ENCODE data around the gene PPIL3.
"Not testable (repeated sequence)": the region's sequence is repeated elsewhere in the genome, so short reads cannot be mapped to it uniquely, and the experiment has no call there.

GRCh38 chr2:200881715-200882249, 7.1 kb downstream of the PPIL3 start:
- not testable (repeated sequence) for TF ChIP-seq TCF7L2 (IDR thresholded peaks at IDR 0.05; ENCODE audit: low read depth, low read length); CTCF (IDR thresholded peaks at IDR 0.05); POLR2AphosphoS5 (IDR thresholded peaks at IDR 0.05; ENCODE audit: low read depth, low read length); SIN3A (IDR thresholded peaks at IDR 0.05; ENCODE audit: borderline replicate concordance, insufficient read depth, low read depth, low read length)
- TF ChIP-seq, protein P1, sequence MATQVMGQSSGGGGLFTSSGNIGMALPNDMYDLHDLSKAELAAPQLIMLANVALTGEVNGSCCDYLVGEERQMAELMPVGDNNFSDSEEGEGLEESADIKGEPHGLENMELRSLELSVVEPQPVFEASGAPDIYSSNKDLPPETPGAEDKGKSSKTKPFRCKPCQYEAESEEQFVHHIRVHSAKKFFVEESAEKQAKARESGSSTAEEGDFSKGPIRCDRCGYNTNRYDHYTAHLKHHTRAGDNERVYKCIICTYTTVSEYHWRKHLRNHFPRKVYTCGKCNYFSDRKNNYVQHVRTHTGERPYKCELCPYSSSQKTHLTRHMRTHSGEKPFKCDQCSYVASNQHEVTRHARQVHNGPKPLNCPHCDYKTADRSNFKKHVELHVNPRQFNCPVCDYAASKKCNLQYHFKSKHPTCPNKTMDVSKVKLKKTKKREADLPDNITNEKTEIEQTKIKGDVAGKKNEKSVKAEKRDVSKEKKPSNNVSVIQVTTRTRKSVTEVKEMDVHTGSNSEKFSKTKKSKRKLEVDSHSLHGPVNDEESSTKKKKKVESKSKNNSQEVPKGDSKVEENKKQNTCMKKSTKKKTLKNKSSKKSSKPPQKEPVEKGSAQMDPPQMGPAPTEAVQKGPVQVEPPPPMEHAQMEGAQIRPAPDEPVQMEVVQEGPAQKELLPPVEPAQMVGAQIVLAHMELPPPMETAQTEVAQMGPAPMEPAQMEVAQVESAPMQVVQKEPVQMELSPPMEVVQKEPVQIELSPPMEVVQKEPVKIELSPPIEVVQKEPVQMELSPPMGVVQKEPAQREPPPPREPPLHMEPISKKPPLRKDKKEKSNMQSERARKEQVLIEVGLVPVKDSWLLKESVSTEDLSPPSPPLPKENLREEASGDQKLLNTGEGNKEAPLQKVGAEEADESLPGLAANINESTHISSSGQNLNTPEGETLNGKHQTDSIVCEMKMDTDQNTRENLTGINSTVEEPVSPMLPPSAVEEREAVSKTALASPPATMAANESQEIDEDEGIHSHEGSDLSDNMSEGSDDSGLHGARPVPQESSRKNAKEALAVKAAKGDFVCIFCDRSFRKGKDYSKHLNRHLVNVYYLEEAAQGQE (IDR thresholded peaks at IDR 0.05; ENCODE audit: insufficient read depth in 1 of 2, low read depth in 2 of 2, low read length in 1 of 2) = not testable (repeated sequence)
